ENCODE data around the gene PTGES3. TPM values are rescaled to one million over a fixed set of nuclear protein-coding genes. Genes with fewer than 3 reads are reported as not detected.

The PTGES3 gene, protein sequence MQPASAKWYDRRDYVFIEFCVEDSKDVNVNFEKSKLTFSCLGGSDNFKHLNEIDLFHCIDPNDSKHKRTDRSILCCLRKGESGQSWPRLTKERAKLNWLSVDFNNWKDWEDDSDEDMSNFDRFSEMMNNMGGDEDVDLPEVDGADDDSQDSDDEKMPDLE
- 100 to 1,000 TPM; 432 to 445 TPM for total RNA-seq

DNA sequence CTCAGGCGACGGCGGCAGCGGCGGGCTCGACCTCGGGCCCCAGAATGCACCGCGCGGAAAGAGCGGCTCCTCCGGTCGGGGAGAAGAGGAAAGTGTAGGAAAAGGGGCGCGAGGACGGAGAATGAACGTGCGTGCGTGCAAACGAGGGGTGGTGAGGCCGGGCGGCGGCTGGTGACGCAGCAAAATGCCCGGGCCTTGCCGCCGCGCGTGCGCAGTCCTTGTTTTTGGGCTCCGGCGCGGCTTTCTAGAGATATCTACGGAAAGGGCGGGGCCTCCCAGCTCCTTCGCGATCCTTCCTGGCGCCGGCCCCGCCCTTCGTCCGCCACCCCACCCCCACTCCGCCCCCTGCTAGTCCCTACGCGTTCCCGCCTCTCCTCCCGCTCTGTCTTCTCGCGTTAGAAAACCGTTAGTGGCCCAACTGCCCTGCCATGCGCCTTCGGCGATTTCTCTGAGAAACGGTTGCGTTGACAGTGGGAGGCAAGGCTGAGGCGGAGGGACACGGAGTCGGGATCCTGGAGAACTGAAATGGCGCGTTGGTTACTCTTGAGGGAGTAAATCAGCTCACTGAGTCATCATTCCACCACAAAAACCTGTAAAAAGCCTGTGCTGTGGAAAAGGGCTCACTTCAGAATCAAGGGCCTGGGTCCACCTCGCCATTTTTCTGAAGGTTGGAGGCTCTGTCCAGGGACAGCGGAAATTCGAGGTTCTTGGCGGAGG, at the start of gene PTGES3:
Gene PTGES3, minus strand, starts transcription at position 156 of the 717 bp plus-strand sequence. CDS start 285 bp downstream, outside the sequence.
- POLR2A ChIA-PET: interaction anchor here (0.5 to 2.9 kb wide), 13 partner anchors 9 to 63 kb away, joined by 3 to 30 read pairs (median 6); partner anchors contain the start of genes ATP5F1B, BAZ2A and NACA
- CTCF ChIA-PET: interaction anchor here (0.5 to 3.8 kb wide), 5 partner anchors 30 to 736 kb away, joined by 3 to 19 read pairs (median 3); no protein-coding TSS in a partner anchor

DNA sequence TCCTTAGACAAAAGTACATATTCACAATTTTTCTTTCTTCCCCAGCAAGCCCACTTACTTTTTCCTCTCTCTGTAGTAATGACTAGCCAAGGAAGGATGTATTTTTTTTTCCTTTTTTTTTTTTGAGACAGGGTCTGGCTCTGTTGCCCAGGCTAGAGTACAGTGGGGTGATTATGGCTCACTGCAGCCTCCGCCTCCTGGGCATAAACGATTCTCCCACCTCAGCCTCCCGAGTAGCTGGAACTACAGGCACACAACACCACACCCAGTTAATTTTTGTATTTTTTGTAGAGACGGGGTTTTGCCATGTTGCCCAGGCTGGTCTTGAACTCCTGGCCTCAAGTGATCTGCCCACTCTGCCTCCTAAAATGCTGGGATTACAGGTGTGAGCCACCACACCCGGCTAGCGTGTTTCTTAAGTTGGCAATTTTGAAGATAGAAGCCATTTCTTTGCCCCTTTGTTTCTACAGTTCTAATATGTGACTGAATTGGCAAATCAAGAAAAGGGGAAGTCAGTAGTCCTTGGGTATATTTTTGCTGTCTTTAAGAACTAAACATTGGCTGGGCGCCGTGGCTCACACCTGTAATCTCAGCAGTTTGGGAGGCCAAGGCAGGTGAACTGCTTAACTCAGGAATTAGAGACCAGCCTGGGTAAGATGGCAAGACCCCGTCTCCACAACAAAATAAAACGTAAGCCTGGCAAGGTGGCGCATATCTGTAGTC, 40.2 kb upstream of the PTGES3 start:
- ChIA-PET CTCF (no interaction called here), POLR2A (no interaction called here)

DNA sequence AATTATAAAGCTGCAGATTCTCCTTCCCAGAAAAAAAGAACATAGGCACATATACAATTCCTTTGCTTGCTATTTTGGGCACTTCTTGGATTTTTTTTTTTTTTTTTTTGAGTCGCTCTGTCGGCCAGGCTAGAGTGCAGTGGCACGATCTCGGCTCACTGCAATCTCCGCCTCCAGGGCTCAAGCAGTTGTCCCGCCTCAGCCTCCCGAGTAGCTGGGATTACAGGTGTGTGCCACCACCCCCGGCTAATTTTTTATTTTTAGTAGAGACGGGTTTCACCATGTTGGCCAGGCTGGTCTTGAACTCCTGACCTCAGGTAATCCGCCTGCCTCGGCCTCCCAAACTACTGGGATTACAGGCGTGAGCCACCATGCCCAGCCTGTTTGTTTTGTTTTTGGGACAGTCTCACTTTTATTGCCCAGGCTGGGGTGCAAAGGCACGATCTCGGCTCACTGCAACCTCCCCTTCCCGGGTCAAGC, 38.2 kb upstream of the PTGES3 start:
- CTCF ChIA-PET: interaction anchor here (0.6 to 1.1 kb wide), 4 partner anchors 8 to 276 kb away, joined by 3 to 4 read pairs (median 3); partner anchors contain the start of gene PTGES3
- POLR2A ChIA-PET: interaction anchor here (1.2 to 1.8 kb wide), 6 partner anchors 10 to 97 kb away, joined by 5 to 30 read pairs (median 8); partner anchors contain the start of genes ATP5F1B, PRIM1 and PTGES3

DNA sequence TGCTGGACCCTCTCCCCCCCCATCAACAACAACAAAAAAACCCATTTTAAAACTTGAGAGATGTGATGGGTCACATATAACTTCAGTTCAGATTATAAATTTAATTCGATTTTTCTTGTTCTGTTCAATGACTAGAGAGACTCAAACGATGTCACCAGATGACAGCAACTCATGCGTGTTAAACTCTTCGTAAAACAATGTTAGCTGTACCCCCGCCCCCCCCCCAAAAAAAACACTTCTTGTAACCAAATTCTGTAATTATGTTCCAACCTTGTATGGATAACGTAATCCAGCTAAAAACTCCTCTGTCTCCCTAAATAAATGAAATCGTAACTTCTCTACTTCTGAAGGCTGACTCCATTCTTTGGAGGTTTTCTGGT, 37.6 kb upstream of the PTGES3 start:
- ChIA-PET POLR2A (interaction anchor here (0.6 to 1.8 kb wide), 11 partner anchors 9 to 354 kb away, joined by 3 to 30 read pairs (median 5); partner anchors contain the start of genes ATP5F1B, PRIM1 and PTGES3), CTCF (interaction anchor here (0.6 to 1.1 kb wide), 3 partner anchors 40 to 276 kb away, joined by 3 read pairs; no protein-coding TSS in a partner anchor)

DNA sequence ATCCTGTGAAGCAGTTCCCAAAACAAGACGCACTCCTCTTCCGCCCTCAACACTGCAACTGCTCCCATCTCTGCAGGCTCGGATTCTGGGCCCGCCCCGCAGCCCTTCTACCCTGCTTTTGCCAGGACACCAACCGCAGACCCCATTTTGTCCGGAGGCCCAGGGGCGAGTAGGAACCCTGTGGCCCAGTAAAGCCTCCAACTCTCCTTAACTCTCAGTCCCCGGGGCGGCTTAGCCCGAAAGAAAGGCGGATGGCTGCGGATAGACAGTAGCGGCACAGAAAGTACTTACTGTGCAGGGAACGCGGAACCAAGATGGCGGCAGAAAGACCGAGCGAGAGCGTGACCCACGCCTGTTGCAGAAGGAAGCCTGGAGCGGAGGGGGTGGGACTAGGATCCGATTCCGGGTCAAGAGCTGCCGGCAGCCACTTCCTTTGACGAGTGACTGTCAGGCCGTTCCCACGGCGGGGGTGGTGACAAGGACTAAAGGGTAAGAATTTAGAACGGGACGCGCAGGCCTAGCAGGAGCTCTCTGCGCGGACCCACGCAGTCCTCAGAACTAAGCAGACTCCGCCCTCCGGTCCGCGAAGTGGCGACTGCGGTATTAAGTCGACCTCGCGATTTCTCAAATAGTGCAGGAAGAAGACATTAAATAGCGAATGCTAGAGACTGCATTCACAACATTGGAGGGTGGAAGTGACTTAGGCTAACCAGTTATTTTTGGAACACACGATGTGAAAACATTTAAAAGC, 37.1 kb upstream of the PTGES3 start, which contains the start of gene NACA:
Gene NACA, minus strand, starts transcription at position 328 of the 751 bp plus-strand sequence. CDS start 778 bp downstream, outside the sequence.
- ChIA-PET CTCF (interaction anchor here (0.6 to 1.1 kb wide), 3 partner anchors 39 to 277 kb away, joined by 3 read pairs; no protein-coding TSS in a partner anchor), POLR2A (interaction anchor here (0.5 to 1.8 kb wide), 12 partner anchors 9 to 730 kb away, joined by 3 to 30 read pairs (median 5); partner anchors contain the start of genes ATP5F1B, INHBE, PRIM1 and PTGES3)

DNA sequence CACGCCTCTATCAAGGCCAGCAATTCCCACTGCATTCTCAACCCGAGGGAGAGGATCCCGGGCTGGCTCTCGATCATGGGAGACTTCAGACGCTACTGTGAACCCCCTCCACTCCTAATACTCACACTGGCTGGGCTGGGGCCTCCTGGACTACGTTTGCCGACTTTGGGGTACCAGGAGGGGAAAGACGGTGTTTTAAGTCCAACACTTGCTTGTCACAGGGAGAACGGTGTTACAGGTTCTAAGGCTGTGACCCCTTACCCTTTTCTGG, 36.6 kb upstream of the PTGES3 start:
- ChIA-PET POLR2A (interaction anchor here (1.3 to 2.2 kb wide), 4 partner anchors 36 to 96 kb away, joined by 9 to 30 read pairs (median 12); partner anchors contain the start of gene PTGES3), CTCF (no interaction called here)

DNA sequence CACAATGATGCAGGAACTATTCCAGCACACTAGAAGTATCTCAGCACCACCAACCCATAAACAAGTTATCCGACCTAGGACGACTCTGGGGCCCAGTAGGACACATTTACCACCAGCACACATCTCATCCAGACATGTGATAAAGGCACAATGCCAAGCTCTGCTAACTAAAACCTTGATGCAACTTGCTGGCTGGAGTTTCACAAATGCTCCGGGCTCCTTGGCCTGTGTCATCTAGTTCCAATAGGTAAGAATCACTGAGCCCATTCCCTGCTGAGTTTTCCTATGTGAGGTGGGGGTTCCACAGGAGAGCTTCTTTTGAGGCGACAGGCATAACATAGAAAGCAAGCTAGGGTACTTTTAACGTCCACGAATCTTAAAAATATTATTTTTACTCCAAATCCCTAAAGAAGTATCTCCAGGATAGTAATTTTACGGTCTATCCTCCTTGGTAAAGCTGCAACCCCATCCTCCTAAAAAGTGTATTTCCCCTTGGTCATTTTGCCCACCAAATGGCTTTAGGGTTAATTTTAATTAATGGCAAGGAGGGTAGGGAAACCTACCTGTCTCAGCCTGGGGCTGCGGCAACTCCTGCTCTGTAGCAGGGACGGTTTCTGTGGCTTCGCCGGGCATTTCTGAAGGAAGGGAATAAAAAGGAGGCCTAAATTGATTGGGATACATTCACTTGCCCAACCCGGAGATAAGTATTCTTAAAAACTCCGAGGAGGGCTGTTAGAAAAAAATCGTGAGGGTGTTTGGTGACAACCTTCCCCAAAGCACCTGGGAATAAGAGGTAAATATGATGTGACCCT, 36.0 kb upstream of the PTGES3 start:
- CTCF ChIA-PET: no interaction called here
- POLR2A ChIA-PET: interaction anchor here (2.1 to 2.2 kb wide), 2 partner anchors 36 to 39 kb away, joined by 9 to 14 read pairs; partner anchors contain the start of gene PTGES3

DNA sequence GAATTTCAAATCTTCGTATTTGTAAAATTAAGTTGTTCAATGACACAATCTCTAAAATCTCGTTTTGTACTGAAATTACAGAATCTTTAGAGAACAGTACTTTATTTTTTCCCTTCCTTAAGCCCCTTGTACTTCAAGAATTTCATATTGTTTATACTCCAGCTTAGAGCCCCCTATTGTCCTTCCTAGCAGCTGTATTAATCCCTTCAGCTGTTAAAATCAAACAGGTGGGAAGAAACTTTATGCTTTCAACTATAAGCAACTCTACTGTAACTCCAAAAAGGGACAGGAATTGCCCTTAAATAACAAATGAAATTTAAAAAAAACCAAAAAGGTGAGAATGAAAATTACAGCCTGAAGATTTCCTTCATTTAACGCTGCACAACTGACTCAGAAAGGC, 35.3 kb upstream of the PTGES3 start:
- ChIA-PET CTCF (no interaction called here), POLR2A (interaction anchor here (2.1 to 2.2 kb wide), 2 partner anchors 35 to 39 kb away, joined by 9 to 14 read pairs; partner anchors contain the start of gene PTGES3)

DNA sequence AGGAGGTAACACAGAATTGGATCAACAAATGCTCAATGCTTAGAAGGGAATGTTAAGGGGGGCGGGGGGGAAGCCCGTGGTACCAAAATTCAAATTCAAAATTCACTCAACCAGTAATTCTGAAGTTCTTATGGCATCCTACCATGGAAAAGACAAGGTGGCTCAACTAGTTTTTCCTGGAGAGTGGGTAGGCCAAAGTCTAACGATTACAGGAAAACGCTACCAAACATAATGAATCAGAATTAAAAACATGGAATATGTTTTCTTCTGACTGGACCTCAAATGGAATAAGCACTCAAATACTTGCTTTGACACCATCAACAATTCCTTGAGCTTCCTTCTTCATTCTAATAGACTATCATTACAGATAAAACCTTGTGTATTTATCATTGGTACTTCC, 34.7 kb upstream of the PTGES3 start:
- ChIA-PET CTCF (interaction anchor here (1.1 kb wide), 1 partner anchor 424 kb away, joined by 4 read pairs; no protein-coding TSS in a partner anchor), POLR2A (interaction anchor here (2.1 to 2.2 kb wide), 2 partner anchors 35 to 38 kb away, joined by 9 to 14 read pairs; partner anchors contain the start of gene PTGES3)

DNA sequence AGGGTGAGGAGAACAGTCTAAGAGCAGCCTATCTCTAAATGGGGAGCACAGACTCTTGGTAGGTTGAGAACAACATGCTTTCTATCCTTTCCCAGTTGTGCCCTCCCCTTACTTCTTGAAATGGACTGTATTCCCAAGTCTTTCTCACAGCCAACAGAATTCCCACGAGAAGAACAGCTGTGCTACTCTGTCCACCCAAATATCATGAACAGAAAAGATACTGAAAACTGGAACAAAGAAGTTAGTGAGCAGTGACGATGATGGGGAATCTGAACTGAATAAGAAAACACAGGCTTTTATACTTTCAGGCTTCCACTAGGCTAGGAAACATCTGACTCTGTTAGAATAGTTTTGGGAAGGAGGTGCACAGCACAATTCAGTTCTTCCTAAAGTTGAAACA, 33.6 kb upstream of the PTGES3 start:
- POLR2A ChIA-PET: interaction anchor here (0.7 to 1.1 kb wide), 4 partner anchors 32 to 93 kb away, joined by 3 to 12 read pairs (median 4); partner anchors contain the start of gene ATP5F1B
- CTCF ChIA-PET: interaction anchor here (1.0 to 1.2 kb wide), 3 partner anchors 11 to 423 kb away, joined by 3 to 4 read pairs (median 4); partner anchors contain the start of gene PTGES3

DNA sequence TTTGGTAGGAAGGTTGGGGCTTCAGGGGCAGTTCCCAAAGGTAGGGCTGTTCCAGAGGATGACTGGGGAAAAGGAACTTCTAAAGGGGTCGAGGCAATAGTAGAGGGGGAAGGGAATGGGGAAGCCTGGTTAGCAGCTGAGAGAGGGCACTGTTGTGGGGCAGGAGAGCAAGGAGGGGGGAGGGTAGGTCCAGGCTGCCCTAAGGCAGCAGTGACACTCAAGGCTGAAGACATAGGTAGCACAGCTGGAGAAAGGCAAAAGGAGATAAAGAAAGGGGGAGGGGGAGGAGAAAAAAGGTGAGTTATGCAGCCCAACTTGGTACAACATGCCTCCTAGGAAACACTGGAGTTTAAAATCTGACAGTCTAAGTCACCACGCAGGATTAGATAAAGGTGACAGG, 33.1 kb upstream of the PTGES3 start:
- CTCF ChIA-PET: interaction anchor here (1.2 kb wide), 1 partner anchor 10 kb away, joined by 4 read pairs; no protein-coding TSS in a partner anchor
- POLR2A ChIA-PET: interaction anchor here (1.1 kb wide), 1 partner anchor 31 kb away, joined by 5 read pairs; no protein-coding TSS in a partner anchor

DNA sequence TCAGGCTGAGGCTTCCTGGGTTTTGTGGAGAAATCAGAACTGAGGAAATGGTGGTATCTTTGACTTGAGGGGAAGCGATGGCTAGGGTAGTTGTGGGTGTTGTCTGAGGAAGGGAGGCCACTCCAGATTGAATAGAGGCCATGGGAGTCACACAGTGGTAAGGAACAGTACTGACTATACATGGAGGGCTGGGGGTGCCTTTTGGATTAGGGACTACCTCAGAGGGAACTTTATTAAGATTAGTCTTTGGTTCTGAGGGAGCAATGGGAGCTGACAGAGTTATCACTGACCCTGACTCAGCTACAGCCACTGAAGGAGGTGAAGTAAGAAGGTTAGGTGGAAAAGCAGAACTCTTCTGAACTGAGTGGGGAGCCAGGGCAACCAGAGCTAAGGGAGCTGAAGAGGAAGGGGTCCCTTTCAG, 32.7 kb upstream of the PTGES3 start:
- CTCF ChIA-PET: no interaction called here
- POLR2A ChIA-PET: interaction anchor here (1.1 kb wide), 1 partner anchor 31 kb away, joined by 5 read pairs; no protein-coding TSS in a partner anchor

DNA sequence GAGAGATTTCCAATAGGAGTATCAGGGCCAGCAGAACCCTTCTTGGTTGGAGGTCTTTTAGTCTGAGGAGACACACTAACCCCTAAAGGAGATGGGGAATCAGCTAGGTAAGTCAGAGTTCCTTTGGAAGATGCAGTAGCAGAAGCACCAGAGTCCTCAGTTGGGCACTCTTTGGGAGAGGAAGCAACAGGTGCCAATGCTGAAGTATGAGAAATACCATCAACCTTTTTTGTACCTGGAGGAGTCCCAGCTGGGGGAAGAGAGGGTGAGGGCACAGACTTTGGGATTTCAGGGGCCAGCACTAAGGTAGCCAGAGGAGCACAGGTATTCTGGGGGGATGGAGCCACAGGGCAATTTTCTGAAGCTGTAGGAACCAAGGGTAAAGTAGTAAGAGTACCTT, 31.0 kb upstream of the PTGES3 start:
- POLR2A ChIA-PET: interaction anchor here (0.7 to 2.2 kb wide), 2 partner anchors 31 to 393 kb away, joined by 3 to 10 read pairs; partner anchors contain the start of gene PTGES3
- CTCF ChIA-PET: interaction anchor here (0.6 to 0.8 kb wide), 3 partner anchors 9 to 82 kb away, joined by 3 read pairs; no protein-coding TSS in a partner anchor

DNA sequence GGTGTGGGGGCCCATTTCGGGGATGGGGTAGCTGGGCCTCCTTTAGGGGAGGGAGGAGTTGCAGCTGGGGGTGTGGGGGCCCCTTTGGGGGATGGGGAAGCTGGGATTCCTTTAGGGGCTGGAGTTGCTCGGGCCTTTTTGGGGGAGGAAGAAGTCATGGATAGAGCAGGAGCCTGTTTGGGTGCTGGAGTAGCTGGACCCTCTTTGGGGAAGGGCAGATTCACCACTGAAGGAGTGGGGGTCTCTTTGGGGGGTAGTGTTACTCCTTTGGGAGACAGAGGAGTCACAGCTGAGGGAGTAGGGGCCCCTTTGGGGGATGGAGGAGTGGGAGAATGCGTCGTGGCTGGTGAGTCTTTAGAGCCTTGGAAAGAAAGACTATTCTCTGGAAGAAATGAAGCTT, 30.6 kb upstream of the PTGES3 start:
- ChIA-PET POLR2A (interaction anchor here (0.7 to 2.2 kb wide), 3 partner anchors 18 to 394 kb away, joined by 3 to 10 read pairs (median 3); partner anchors contain the start of gene PTGES3), CTCF (interaction anchor here (0.7 to 0.8 kb wide), 2 partner anchors 9 to 82 kb away, joined by 3 read pairs; no protein-coding TSS in a partner anchor)

DNA sequence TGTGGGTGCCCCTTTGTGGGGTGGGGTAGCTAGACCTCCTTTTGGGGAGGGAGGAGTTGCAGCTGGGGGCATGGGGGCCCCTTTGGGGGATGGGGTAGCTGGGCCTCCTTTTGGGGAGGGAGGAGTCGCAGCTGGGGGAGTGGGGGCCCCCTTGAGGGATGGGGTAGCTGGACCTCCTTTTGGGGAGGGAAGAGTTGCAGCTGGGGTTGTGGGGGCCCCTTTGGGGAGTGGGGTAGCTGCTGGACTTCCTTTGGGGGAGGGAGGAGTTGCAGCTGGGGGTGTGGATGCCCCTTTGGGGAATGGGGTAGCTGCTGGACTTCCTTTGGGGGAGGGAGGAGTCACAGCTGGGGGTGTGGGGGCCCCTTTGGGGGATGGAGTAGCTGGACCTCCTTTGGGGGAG, 30.1 kb upstream of the PTGES3 start:
- POLR2A ChIA-PET: interaction anchor here (0.7 to 2.2 kb wide), 4 partner anchors 18 to 394 kb away, joined by 3 to 10 read pairs (median 4); partner anchors contain the start of gene PTGES3
- CTCF ChIA-PET: no interaction called here
